Thyroid gland (tissue), 4 donors: ENCODE data around the gene FBLN1. TPM values are rescaled to one million over a fixed set of nuclear protein-coding genes. Genes with fewer than 3 reads are reported as not detected.
"Not testable (repeated sequence)": the region's sequence is repeated elsewhere in the genome, so short reads cannot be mapped to it uniquely, and the experiment has no call there.

ENCODE experiments used
- DNase-seq, 2 donors: peaks; one replicate each; pipeline ENCODE4 v3.0.0-alpha.2; 2019
- H3K27ac ChIP-seq, 3 donors: fragments of 200-600 bp; sonication (generic); 1 replicate in 2 of 3; 2 replicates in 1 of 3; pipeline ENCODE4 v1.5.1; 2016 to 2019; ENCODE audit warnings: mild to moderate bottlenecking in 1 of 3, moderate library complexity in 1 of 3
- H3K27me3 ChIP-seq: fragments of 200-600 bp; sonication (generic); one replicate; pipeline ENCODE4 v1.5.1; 2019
- H3K36me3 ChIP-seq, 2 donors: fragments of 200-600 bp; sonication (generic); one replicate each; pipeline ENCODE4 v1.5.1; 2016 to 2019
- H3K4me1 ChIP-seq, 2 donors: fragments of 200-600 bp; sonication (generic); one replicate each; pipeline ENCODE4 v1.5.1; 2017 to 2019
- H3K4me3 ChIP-seq, 3 donors: fragments of 200-600 bp; sonication (generic); replicated peaks in 1 of 3; 1 replicate in 2 of 3; 2 replicates in 1 of 3; pipeline ENCODE4 v1.5.1; 2016; ENCODE audit warnings: mild to moderate bottlenecking in 1 of 3
- H3K9me3 ChIP-seq: fragments of 200-600 bp; sonication (generic); one replicate; pipeline ENCODE4 v1.5.1; 2017
- POLR2A ChIP-seq, 2 donors: fragments of 450-650 bp; IDR thresholded peaks; one replicate each; pipeline ENCODE4 v1.6.1; 2017; ENCODE audit warnings: antibody characterized with exemption in 2 of 2, mild to moderate bottlenecking in 2 of 2, moderate library complexity in 1 of 2
- WGBS, 2 donors: methylation state at CpG; one replicate each; pipeline ENCODE4 v1.1.5; 2017; 5-methylcytosine and 5-hydroxymethylcytosine counted together
- intact Hi-C: fragments of 100-400 bp; cut with DNase I; formaldehyde crosslinking; loops from one replicate; pipeline ENCODE4 v1.15.1; 2023
- total RNA-seq, 4 donors: library from RNA; depleted of rRNA; stranded (reverse); fragments of >200 nt; gene quantifications; one replicate each; pipeline ENCODE4 v1.2.3, GENCODE V29; 2016
- TF ChIP-seq, protein P1 (sequence below), 6 experiments: fragments of 200-600 bp in 3 of 6; fragments of 450-650 bp in 3 of 6; sonication (generic) in 3 of 6; IDR thresholded peaks; one replicate each; pipeline ENCODE4 v1.5.1; 2016 to 2019; ENCODE audit warnings: antibody characterized with exemption in 6 of 6, mild to moderate bottlenecking in 2 of 6, inconsistent platforms in 1 of 6, moderate library complexity in 1 of 6

The FBLN1 gene
- total RNA-seq, 4 donors from 2014 or later: 52.3 to 199 (median 163) TPM

DNA sequence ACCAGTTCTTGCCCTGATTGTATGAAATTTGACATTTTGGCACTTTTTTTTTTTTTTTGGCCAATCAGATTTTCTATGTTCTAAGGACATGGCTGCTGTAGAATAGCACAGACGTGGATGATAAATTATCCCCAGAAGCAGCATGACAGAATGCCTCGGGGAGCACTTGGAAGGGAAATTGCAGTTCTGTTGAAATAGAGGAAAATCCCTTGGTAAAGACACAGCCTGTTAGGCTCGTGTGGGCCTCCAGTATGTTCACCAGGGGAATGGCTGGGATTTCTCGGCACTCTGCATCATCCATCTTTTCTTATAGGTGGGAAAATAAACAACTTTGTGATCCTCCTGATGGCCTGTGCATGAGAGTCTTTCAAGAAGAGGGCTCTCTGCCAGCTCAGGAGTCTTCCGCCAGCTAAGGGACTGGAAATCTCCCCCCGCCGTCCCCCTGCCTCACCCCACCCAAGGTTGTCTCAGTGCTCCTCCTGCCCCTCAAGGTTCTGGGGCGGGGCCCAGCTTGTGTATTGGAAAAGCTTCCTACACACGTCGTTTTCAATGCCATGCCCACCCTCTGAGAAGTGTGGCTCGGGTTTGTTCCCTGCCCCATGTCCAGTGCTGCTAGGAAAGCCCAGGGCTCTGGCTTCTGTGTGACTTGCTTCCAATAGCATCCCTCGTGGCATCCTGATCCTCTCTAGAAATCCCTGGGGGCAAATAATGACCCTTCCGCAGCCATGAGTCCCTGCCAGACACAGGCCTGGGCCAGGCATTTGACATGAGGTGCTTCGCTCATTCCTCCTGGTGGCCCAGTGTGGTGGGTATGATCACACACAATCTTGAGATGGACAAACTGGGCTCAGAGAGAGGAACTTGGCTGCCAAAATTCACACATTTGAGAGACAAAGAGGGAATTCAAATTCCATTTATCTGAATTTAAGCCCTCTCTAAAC is 98.4 kb downstream of the FBLN1 start:
- WGBS, 2 donors: 72 to 81% methylated on average over 14 of the region's 14 CpGs
- H3K36me3 ChIP-seq: no peaks in the 10 kb centered on the region
- H3K4me1 ChIP-seq: peaks cover 0 to 3% of the 10 kb centered on the region in 2 donors
- DNase-seq: no peak
- no peaks in the 10 kb centered on the region for H3K27me3 ChIP-seq
- no peak overlapping the region for H3K4me3 ChIP-seq
- TF ChIP-seq, protein P1, sequence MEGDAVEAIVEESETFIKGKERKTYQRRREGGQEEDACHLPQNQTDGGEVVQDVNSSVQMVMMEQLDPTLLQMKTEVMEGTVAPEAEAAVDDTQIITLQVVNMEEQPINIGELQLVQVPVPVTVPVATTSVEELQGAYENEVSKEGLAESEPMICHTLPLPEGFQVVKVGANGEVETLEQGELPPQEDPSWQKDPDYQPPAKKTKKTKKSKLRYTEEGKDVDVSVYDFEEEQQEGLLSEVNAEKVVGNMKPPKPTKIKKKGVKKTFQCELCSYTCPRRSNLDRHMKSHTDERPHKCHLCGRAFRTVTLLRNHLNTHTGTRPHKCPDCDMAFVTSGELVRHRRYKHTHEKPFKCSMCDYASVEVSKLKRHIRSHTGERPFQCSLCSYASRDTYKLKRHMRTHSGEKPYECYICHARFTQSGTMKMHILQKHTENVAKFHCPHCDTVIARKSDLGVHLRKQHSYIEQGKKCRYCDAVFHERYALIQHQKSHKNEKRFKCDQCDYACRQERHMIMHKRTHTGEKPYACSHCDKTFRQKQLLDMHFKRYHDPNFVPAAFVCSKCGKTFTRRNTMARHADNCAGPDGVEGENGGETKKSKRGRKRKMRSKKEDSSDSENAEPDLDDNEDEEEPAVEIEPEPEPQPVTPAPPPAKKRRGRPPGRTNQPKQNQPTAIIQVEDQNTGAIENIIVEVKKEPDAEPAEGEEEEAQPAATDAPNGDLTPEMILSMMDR (IDR thresholded peaks at IDR 0.05): no peak
- TF ChIP-seq POLR2A (IDR thresholded peaks at IDR 0.05): no peak
- intact Hi-C loops: no loop called here
- H3K9me3 ChIP-seq: no peaks in the 10 kb centered on the region
- no peak overlapping the region for H3K27ac ChIP-seq

DNA sequence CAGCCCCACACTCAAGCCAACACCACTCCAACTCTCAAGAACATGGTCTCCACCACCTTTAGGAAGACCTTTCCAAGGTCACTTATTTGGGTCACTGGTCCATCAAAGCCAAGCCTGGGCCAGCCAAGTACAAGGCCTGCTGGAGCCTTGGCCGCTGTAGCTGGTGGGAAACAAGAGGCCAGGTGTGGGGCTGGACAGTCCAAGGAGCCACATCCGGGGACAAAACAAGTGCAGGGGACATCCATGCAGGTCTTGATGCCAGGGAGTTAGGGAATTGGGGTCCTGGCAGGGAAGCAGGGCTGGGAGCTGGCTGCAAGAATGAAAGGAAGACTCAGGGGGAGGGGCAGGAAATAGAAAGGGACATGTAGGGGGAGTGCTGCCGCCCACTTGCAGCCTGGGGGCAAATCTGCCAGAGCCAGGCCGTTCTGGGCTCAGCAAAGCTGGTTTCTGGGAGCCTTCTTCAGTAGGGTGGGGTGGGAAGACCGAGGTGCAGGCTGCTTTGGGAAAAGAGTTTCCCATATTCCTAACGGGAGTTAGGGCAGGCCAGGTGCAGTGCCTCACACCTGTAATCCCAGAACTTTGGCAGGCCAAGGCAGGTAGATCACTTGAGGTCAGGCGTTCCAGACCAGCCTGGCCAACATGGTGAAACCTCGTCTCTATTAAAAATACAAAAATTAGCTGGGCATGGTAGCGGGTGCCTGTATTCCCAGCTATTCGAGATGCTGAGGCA is 99.5 kb downstream of the FBLN1 start:
- DNase-seq: no peak

DNA sequence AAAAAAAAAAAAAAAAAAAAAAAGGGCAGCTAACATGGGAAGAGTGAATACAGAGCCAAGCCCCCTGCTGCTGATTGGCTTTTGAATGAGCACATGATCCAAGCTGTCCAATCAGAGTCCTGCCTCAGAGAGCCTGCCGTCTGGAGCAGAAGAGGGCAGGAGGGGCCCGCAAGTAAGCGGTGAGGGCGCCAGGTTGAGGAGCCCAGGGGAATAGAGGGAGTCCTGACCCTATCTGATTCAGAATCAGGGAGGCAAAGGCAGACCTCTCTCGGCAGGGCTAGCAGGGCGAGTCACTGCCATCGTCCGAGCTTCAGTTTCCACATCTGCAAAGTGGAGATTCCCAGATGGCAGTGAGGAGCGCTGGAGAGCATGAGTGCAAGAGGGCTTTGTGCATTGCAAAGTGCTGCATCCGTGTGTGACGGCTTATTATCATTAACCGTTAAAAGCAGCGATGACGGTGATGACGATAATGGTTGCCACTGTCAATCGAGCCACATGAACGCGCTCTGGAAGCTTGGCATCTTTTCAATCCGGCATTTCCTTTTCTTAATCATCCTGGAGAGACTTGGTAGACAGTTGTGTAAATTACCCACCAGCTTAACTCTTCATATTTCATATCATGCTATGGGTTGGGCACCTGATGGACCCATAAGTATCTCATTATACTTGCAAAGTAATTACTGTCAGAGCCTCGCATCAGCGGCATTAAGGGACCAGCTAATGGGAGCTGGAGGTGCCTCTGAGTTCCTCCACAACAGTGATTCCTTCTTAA is 100.3 kb downstream of the FBLN1 start:
- H3K4me3 ChIP-seq: no peak overlapping the region
- no peak overlapping the region for H3K27ac ChIP-seq
- 85% methylated on average over 21 of the region's 21 CpGs for WGBS, 2 donors
- H3K36me3 ChIP-seq: no peaks in the 10 kb centered on the region
- TF ChIP-seq, protein P1 (IDR thresholded peaks at IDR 0.05): no peak
- TF ChIP-seq POLR2A (IDR thresholded peaks at IDR 0.05): no peak
- intact Hi-C loops: no loop called here
- H3K27me3 ChIP-seq: no peaks in the 10 kb centered on the region
- no peak for DNase-seq
- no peaks in the 10 kb centered on the region for H3K9me3 ChIP-seq
- H3K4me1 ChIP-seq: no peaks in the 10 kb centered on the region

More for the DNA sequence above, 99.5 kb downstream of the FBLN1 start:
- Histone ChIP-seq H3K27ac (no peak overlapping the region), H3K27me3 (no peaks in the 10 kb centered on the region), H3K9me3 (no peaks in the 10 kb centered on the region), H3K36me3 (no peaks in the 10 kb centered on the region), H3K4me3 (no peak overlapping the region), H3K4me1 (peaks cover 0 to 3% of the 10 kb centered on the region in 2 donors)
- TF ChIP-seq, protein P1 (IDR thresholded peaks at IDR 0.05): no peak
- no peak for TF ChIP-seq POLR2A (IDR thresholded peaks at IDR 0.05)
- intact Hi-C loops: no loop called here
- 79 to 85% methylated on average over 10 of the region's 10 CpGs for WGBS, 2 donors

DNA sequence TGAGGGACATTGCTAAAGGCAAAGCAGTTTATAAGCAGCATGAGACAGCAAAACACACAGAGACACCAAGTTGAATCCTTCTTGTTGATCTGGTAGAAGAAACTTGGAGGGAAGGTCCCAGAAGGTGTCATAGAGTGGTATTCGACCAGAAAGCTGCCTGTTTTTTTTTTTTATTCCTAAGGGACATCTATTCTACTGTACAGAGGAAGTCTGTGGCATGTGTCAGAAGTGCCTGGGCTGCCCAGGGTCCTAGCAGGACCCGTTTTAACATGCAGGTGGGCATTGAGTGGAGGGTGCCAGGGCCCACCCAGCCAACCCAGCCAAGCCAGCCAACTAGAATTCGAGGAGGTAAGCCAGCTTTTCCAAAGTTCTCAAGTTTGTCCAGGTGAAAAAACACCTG is 100.9 kb downstream of the FBLN1 start:
- Histone ChIP-seq H3K36me3 (no peaks in the 10 kb centered on the region), H3K4me3 (no peak overlapping the region), H3K27ac (no peak overlapping the region), H3K9me3 (no peaks in the 10 kb centered on the region), H3K4me1 (no peaks in the 10 kb centered on the region), H3K27me3 (no peaks in the 10 kb centered on the region)
- DNase-seq: no peak
- WGBS, 2 donors: 50 to 63% methylated on average over 3 of the region's 3 CpGs
- no peak for TF ChIP-seq POLR2A (IDR thresholded peaks at IDR 0.05)
- TF ChIP-seq, protein P1 (IDR thresholded peaks at IDR 0.05): no peak
- intact Hi-C loops: no loop called here

DNA sequence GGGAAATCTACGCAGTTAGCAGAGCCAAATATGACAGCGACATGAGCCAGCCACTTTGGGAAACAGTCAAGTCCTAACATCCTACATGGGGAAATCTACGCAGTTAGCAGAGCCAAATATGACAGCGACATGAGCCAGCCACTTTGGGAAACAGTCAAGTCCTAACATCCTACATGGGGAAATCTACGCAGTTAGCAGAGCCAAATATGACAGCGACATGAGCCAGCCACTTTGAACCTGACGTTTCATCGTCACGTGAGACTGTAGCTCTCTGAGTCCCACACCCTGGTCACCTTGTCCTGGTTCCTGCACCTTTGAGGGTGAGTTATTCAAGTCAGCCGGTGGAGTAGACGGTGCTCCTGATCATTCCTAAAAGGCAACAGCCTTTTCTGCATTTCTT is 105.4 kb downstream of the FBLN1 start:
- H3K36me3 ChIP-seq, DNase-seq, H3K4me1 ChIP-seq, H3K27ac ChIP-seq, H3K4me3 ChIP-seq, H3K27me3 ChIP-seq, H3K9me3 ChIP-seq, intact Hi-C loops: not testable (repeated sequence)
- 69 to 79% methylated on average over 10 to 11 of the region's 11 CpGs for WGBS, 2 donors
